ENCODE results near the gene SPPL2C.

SPPL2C gene

GRCh38 chr17:45809499-45809898, 35.2 kb upstream of the SPPL2C start:
- Histone ChIP-seq H3K4me2 (ENCODE audit: low read length) (no peak overlapping the region), H3K36me3 (ENCODE audit: insufficient read depth, low read length) (no peaks in the 10 kb centered on the region), H3K79me2 (ENCODE audit: insufficient read depth, low read length) (no peaks in the 10 kb centered on the region), H3K27ac (ENCODE audit: low read depth, low read length, poor library complexity, severe bottlenecking) (no peak overlapping the region), H3K4me1 (ENCODE audit: insufficient read depth, low read length, severe bottlenecking) (no peaks in the 10 kb centered on the region), H3K9ac (ENCODE audit: low read length) (no peak overlapping the region), H3K4me3 (ENCODE audit: low read depth, low read length, poor library complexity, severe bottlenecking) (no peak overlapping the region), H3K27me3 (ENCODE audit: insufficient read depth, low read length) (no peaks in the 10 kb centered on the region; the same call in 1 of the 2 replicates), H2AFZ (ENCODE audit: low read length) (no peak overlapping the region), H3K9me3 (ENCODE audit: low read length) (no peaks in the 10 kb centered on the region), H4K20me1 (ENCODE audit: insufficient read depth, low read length) (no peaks in the 10 kb centered on the region), H3K9me2 (ENCODE audit: low read depth, low read length) (no peaks in the 10 kb centered on the region), H3F3A (ENCODE audit: insufficient read depth, low read length) (no peaks in the 10 kb centered on the region)
- no peak for TF ChIP-seq EZH2 (IDR thresholded peaks at IDR 0.05; ENCODE audit: borderline replicate concordance, low read length)
- TF ChIP-seq, protein P1, sequence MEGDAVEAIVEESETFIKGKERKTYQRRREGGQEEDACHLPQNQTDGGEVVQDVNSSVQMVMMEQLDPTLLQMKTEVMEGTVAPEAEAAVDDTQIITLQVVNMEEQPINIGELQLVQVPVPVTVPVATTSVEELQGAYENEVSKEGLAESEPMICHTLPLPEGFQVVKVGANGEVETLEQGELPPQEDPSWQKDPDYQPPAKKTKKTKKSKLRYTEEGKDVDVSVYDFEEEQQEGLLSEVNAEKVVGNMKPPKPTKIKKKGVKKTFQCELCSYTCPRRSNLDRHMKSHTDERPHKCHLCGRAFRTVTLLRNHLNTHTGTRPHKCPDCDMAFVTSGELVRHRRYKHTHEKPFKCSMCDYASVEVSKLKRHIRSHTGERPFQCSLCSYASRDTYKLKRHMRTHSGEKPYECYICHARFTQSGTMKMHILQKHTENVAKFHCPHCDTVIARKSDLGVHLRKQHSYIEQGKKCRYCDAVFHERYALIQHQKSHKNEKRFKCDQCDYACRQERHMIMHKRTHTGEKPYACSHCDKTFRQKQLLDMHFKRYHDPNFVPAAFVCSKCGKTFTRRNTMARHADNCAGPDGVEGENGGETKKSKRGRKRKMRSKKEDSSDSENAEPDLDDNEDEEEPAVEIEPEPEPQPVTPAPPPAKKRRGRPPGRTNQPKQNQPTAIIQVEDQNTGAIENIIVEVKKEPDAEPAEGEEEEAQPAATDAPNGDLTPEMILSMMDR (IDR thresholded peaks at IDR 0.05; ENCODE audit: low read length) = no peak

DNA sequence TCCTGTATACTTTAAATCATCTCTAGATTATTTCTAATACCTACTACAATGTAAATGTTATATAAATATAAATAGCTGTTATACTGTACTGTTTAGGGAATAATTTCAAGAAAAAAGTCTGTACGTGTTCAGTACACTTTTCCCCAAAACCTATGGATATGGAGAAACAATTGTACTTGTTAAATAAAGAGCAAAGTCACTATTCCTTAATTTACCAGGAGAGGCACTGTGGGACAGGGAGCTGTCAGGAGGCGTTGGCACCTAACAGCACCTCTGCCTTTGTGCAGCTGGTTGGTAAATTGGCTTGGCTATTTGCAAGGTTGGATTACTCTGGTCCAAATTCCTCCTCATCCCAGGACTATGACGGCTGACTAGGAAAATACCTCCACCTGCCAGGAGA, 32.6 kb upstream of the SPPL2C start:
- Histone ChIP-seq H3K27me3 (ENCODE audit: insufficient read depth, low read length) (no peaks in the 10 kb centered on the region; the same call in 1 of the 2 replicates), H3K4me3 (ENCODE audit: low read depth, low read length, poor library complexity, severe bottlenecking) (no peak overlapping the region), H3F3A (ENCODE audit: insufficient read depth, low read length) (no peaks in the 10 kb centered on the region), H3K27ac (ENCODE audit: low read depth, low read length, poor library complexity, severe bottlenecking) (no peak overlapping the region), H3K9ac (ENCODE audit: low read length) (no peak overlapping the region), H3K9me3 (ENCODE audit: low read length) (no peaks in the 10 kb centered on the region), H3K79me2 (ENCODE audit: insufficient read depth, low read length) (no peaks in the 10 kb centered on the region), H2AFZ (ENCODE audit: low read length) (no peak overlapping the region), H3K4me2 (ENCODE audit: low read length) (no peak overlapping the region), H3K36me3 (ENCODE audit: insufficient read depth, low read length) (no peaks in the 10 kb centered on the region), H4K20me1 (ENCODE audit: insufficient read depth, low read length) (no peaks in the 10 kb centered on the region), H3K9me2 (ENCODE audit: low read depth, low read length) (no peaks in the 10 kb centered on the region), H3K4me1 (ENCODE audit: insufficient read depth, low read length, severe bottlenecking) (no peaks in the 10 kb centered on the region)
- TF ChIP-seq, protein P1 (IDR thresholded peaks at IDR 0.05; ENCODE audit: low read length) = no peak
- no peak for TF ChIP-seq EZH2 (IDR thresholded peaks at IDR 0.05; ENCODE audit: borderline replicate concordance, low read length)

DNA sequence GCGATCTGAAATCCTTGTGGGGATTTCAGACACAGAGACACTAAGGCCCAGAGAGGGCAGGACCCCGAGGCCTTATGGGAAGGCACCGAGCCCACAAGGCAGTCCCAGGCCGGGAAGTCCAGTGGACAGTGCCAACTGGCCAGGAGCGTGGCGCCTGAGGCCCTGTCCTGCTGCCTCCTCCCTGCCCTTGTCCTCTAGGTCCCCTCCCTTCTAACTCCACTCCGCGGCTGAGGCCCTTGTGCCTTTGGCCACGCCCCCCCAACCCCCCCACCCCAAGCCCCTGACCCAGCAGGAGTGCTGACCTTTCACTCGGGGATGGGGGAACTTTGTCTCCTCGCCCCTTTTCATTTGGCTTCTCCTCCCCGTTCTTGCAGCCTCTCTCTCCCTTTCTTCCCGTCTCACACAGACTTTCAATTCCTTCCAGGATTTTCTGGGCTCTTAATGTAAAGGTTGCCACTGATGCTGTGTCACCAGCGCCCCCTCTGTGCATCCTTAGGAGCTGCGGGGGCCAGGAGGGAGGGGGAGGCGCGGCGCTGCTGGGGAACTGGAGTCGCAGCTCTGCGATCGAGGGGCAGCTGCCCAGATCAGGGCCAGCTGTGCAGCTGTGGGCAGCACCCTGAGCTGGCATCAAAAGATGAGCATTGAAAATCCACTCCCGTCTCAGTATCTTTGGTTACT, 31.5 kb upstream of the SPPL2C start:
- H3K9ac ChIP-seq (ENCODE audit: low read length) = no peak overlapping the region
- no peaks in the 10 kb centered on the region; the same call in 1 of the 2 replicates for H3K27me3 ChIP-seq (ENCODE audit: insufficient read depth, low read length)
- H2AFZ ChIP-seq (ENCODE audit: low read length) = no peak overlapping the region
- TF ChIP-seq, protein P1 (IDR thresholded peaks at IDR 0.05; ENCODE audit: low read length) = no peak
- no peak for TF ChIP-seq EZH2 (IDR thresholded peaks at IDR 0.05; ENCODE audit: borderline replicate concordance, low read length)
- no peaks in the 10 kb centered on the region for H3F3A ChIP-seq (ENCODE audit: insufficient read depth, low read length)
- no peaks in the 10 kb centered on the region for H3K36me3 ChIP-seq (ENCODE audit: insufficient read depth, low read length)
- no peak overlapping the region for H3K4me2 ChIP-seq (ENCODE audit: low read length)
- no peaks in the 10 kb centered on the region for H3K9me2 ChIP-seq (ENCODE audit: low read depth, low read length)
- no peaks in the 10 kb centered on the region for H3K79me2 ChIP-seq (ENCODE audit: insufficient read depth, low read length)
- no peak overlapping the region for H3K27ac ChIP-seq (ENCODE audit: low read depth, low read length, poor library complexity, severe bottlenecking)
- H3K4me1 ChIP-seq (ENCODE audit: insufficient read depth, low read length, severe bottlenecking) = no peaks in the 10 kb centered on the region
- no peaks in the 10 kb centered on the region for H3K9me3 ChIP-seq (ENCODE audit: low read length)
- no peak overlapping the region for H3K4me3 ChIP-seq (ENCODE audit: low read depth, low read length, poor library complexity, severe bottlenecking)
- H4K20me1 ChIP-seq (ENCODE audit: insufficient read depth, low read length) = no peaks in the 10 kb centered on the region

All from OCI-LY1 (cell line).